ENCODE measurements around the gene LHPP.

The LHPP gene

GRCh38 chr10:124522933-124523871 is 61.6 kb downstream of the LHPP start:
- DNase-seq: no peak

- DNase-seq: no peak
Observed at GRCh38 chr10:124523901-124524300, 62.3 kb downstream of the LHPP start.

GRCh38 chr10:124524991-124525653 is 63.5 kb downstream of the LHPP start:
- DNase-seq: no peak

GRCh38 chr10:124525751-124526600 is 64.4 kb downstream of the LHPP start:
- DNase-seq: no peak

- DNase-seq: no peak
Observed at GRCh38 chr10:124526621-124527267, 65.1 kb downstream of the LHPP start.

GRCh38 chr10:124527874-124528395 is 66.3 kb downstream of the LHPP start:
- no peak for DNase-seq

- DNase-seq: no peak
Observed at GRCh38 chr10:124529661-124530214, 68.1 kb downstream of the LHPP start.

GRCh38 chr10:124530215-124530665 is 68.6 kb downstream of the LHPP start:
- DNase-seq: peak; percentile 91 to 93

GRCh38 chr10:124530816-124531215 is 69.2 kb downstream of the LHPP start:
- no peak for DNase-seq

GRCh38 chr10:124532106-124532641 is 70.6 kb downstream of the LHPP start:
- no peak for DNase-seq

GRCh38 chr10:124532788-124533187 is 71.2 kb downstream of the LHPP start:
- DNase-seq: no peak

GRCh38 chr10:124533266-124533665 is 71.6 kb downstream of the LHPP start:
- DNase-seq: no peak

GRCh38 chr10:124534231-124534798 is 72.7 kb downstream of the LHPP start:
- DNase-seq: no peak

GRCh38 chr10:124534826-124535601 is 73.4 kb downstream of the LHPP start:
- no peak for DNase-seq

GRCh38 chr10:124535731-124536495 is 74.3 kb downstream of the LHPP start:
- no peak for DNase-seq

GRCh38 chr10:124536496-124537050 is 75.0 kb downstream of the LHPP start:
- DNase-seq: no peak

- DNase-seq: no peak
Observed at GRCh38 chr10:124537166-124537725, 75.6 kb downstream of the LHPP start.

GRCh38 chr10:124537891-124538290 is 76.3 kb downstream of the LHPP start:
- DNase-seq: no peak

GRCh38 chr10:124538706-124539105 is 77.1 kb downstream of the LHPP start:
- no peak for DNase-seq
